Activated naive CD8-positive, alpha-beta T cell treated with anti-CD3 and anti-CD28 coated beads, Interleukin-2, amount 50 U/mL, for 24 hours (primary cell): Measurements from ENCODE around the gene SENP7.

Experiments used
- ATAC-seq: fragments of 150-1000 bp; cut with Tn5 transposase; one replicate; pipeline ENCODE4 v1.10.0; 2021
- DNase-seq: peaks from one replicate; pipeline ENCODE4 v3.0.0; 2021
- H3K27ac Mint-ChIP-seq: one replicate; pipeline ENCODE4 v1.8.0; 2021; ENCODE audit warnings: mild to moderate bottlenecking, mixed read lengths
- H3K27me3 Mint-ChIP-seq: one replicate; pipeline ENCODE4 v1.8.0; 2021; ENCODE audit warnings: mixed read lengths
- H3K36me3 Mint-ChIP-seq: one replicate; pipeline ENCODE4 v1.8.0; 2021; ENCODE audit warnings: low read depth, mixed read lengths
- H3K4me1 Mint-ChIP-seq: one replicate; pipeline ENCODE4 v1.8.0; 2021; ENCODE audit warnings: mixed read lengths
- H3K4me3 Mint-ChIP-seq: one replicate; pipeline ENCODE4 v1.8.0; 2021; ENCODE audit warnings: mild to moderate bottlenecking, moderate library complexity, mixed read lengths
- H3K9me3 Mint-ChIP-seq: one replicate; pipeline ENCODE4 v1.8.0; 2021; ENCODE audit warnings: mixed read lengths

Gene SENP7

DNA sequence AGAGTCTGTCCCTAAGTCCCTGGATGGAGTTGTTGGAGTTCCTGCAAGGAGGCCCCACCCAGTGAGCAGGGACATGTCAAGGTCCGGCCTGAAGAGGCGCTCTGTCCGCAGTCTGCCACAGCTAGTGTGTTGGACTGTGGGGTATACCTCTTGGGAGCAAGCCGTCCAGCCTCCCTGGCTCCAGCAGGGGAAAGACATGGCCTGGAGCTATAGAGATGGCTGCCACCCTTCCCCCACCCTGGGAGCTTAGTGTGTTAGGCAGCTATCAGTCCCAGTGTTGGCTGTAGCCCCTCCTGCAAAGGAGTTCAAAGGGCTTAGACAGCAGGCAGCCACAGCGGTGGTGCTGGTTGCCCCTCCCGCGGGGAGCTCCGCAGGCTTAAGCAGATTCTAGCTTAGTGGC lies 212.9 kb downstream of the SENP7 start:
- Mint-ChIP-seq H3K4me1 (no peaks in the 10 kb centered on the region), H3K9me3 (peaks cover 31% of the 10 kb centered on the region), H3K36me3 (peaks cover 13% of the 10 kb centered on the region), H3K27me3 (no peaks in the 10 kb centered on the region), H3K27ac (no peak overlapping the region), H3K4me3 (no peak overlapping the region)
- DNase-seq (no peak), ATAC-seq (no peak)

DNA sequence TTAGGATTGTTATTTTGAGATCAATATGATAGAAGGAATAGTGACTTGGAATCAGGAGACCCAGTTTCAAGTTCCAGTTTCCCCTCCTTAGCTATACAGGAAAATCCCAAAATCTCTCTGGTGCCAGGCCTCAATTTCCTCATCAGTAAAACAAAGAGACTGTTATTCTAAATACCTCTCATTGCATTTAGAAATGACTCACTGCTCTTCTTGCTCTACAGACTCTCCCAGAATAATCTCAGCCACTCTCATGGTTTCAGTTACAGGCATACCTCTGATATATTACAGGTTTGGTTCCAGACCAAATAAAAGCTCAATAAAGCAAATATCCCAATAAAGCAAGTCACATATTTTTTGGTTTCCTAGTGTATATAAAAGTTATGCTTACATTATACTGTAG lies 221.0 kb downstream of the SENP7 start:
- DNase-seq (no peak), ATAC-seq (no peak)
- Mint-ChIP-seq H3K9me3 (peaks cover 10% of the 10 kb centered on the region), H3K4me3 (no peak overlapping the region), H3K27ac (no peak overlapping the region), H3K4me1 (no peaks in the 10 kb centered on the region), H3K36me3 (peaks cover 2% of the 10 kb centered on the region), H3K27me3 (no peaks in the 10 kb centered on the region)

DNA sequence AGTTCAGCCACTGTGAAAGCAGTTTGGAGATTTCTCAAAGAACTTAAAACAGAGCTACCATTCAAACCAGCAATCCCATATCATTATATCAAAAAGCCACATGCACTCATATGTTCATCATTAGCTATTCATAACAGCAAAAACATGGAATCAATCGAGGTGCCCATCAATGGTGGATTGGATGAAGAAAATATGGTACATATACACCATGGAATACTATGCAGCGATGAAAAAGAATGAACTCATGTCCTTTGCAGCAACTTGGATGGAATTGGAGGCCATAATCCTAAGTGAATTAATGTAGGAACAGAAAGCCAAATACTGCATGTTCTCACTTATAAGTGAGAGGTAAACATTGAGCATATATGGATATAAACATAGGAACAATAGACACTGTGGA lies 224.7 kb downstream of the SENP7 start:
- no peaks in the 10 kb centered on the region for H3K4me1 Mint-ChIP-seq
- DNase-seq (no peak), ATAC-seq (no peak)
- H3K36me3 Mint-ChIP-seq, result no peaks in the 10 kb centered on the region
- no peaks in the 10 kb centered on the region for H3K9me3 Mint-ChIP-seq
- H3K4me3 Mint-ChIP-seq, result no peak overlapping the region
- no peaks in the 10 kb centered on the region for H3K27me3 Mint-ChIP-seq
- H3K27ac Mint-ChIP-seq, result no peak overlapping the region

DNA sequence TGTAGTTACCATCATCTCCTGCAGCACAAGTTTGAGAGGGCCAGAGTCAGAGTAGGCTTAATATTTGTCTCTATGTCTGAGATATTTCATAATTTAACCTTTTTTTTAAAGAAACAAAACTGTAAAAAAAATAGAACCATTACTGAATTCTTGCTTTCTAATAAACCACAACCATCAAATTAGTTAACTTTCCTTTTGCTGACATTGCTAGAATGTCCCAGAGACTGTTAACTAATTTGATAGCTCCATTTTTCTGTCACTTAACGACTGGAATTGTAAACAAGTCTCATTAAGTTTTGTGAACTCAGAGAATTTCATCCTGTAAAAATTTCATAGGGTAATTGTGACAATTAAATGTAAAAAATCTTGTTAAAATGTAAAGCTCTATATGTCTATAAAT lies 228.3 kb downstream of the SENP7 start:
- Mint-ChIP-seq H3K4me3 (no peak overlapping the region), H3K36me3 (no peaks in the 10 kb centered on the region), H3K9me3 (no peaks in the 10 kb centered on the region), H3K4me1 (no peaks in the 10 kb centered on the region), H3K27ac (no peak overlapping the region), H3K27me3 (no peaks in the 10 kb centered on the region)
- no peak for ATAC-seq
- DNase-seq, result no peak

DNA sequence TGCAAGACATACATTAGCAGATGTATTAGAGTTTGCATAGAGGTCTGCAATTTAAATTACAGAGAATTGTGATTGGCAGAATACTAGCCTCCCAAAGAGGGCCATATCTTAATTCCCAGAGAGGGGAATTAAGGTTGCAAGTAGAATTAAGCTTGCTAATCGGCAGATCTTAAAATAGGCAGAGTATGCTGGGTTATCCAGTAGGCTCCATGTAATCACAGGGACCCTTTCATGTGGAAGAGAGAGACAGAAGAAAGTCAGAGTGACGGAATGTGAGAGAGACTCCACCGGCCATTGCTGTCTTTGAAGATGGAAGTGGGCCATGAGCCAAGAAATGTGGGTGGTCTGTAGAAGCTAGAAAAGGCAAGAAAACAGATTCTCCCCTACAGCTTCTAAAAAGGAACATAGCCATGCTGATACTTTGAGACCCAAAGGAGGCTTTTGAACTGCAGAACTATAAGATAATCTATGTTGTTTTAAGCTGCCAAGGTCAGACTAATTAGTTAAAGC lies 231.4 kb downstream of the SENP7 start:
- H3K9me3 Mint-ChIP-seq, result no peaks in the 10 kb centered on the region
- H3K4me1 Mint-ChIP-seq, result no peaks in the 10 kb centered on the region
- no peaks in the 10 kb centered on the region for H3K36me3 Mint-ChIP-seq
- H3K4me3 Mint-ChIP-seq, result no peak overlapping the region
- no peak overlapping the region for H3K27ac Mint-ChIP-seq
- ATAC-seq (no peak), DNase-seq (no peak)
- H3K27me3 Mint-ChIP-seq, result no peaks in the 10 kb centered on the region

DNA sequence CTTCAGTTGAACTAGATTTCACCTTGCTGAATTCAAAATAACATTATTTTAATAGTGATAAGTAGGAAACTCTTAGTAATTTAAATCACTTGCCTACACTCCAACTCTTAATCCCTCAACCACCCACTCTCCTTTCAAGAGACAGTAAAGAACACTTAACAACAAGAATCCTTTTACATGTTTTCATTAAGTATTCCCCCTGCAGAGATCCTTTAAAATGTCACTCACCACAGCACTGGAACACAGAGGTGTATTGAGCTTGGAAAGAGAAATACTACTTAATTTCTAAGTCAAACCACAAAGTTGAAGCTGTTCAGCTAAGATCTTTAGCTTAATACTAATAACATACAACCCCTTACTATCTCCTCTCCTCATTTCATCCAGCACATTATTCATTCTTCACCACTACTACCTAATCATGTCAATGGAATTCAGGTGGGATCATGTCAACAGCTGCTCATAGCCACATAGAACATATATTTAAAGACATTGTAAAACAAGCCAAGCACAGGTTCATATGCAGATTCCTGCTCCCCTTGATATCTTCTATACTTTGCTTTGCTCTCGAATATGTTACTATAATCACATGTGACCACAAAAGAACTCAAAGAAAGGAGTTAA lies 233.1 kb downstream of the SENP7 start:
- H3K4me1 Mint-ChIP-seq, result no peaks in the 10 kb centered on the region
- DNase-seq (no peak), ATAC-seq (no peak)
- no peaks in the 10 kb centered on the region for H3K9me3 Mint-ChIP-seq
- no peak overlapping the region for H3K27ac Mint-ChIP-seq
- H3K4me3 Mint-ChIP-seq, result no peak overlapping the region
- no peaks in the 10 kb centered on the region for H3K27me3 Mint-ChIP-seq
- peaks cover 3% of the 10 kb centered on the region for H3K36me3 Mint-ChIP-seq

DNA sequence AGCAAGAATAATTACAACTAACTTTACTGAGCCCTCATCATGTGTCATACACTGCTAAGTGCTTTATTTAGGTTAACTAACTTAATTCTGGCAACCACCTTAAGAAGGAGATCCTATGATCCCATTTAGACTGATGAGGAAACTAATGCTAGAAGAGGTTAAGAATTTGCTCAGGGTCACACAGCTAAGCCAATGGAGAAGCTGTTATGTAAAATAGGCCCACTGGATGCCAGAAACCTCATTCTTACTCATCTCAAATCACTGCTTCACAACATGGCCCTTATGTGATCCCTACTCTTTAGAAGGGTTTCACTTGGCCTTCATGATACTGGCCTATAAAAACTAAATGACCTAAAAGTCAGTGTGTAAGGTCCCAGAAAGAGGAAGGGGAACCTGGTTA lies 233.8 kb downstream of the SENP7 start:
- ATAC-seq (no peak), DNase-seq (no peak)
- Mint-ChIP-seq H3K9me3 (no peaks in the 10 kb centered on the region), H3K36me3 (peaks cover 3% of the 10 kb centered on the region), H3K27ac (no peak overlapping the region), H3K4me1 (no peaks in the 10 kb centered on the region), H3K27me3 (no peaks in the 10 kb centered on the region), H3K4me3 (no peak overlapping the region)

DNA sequence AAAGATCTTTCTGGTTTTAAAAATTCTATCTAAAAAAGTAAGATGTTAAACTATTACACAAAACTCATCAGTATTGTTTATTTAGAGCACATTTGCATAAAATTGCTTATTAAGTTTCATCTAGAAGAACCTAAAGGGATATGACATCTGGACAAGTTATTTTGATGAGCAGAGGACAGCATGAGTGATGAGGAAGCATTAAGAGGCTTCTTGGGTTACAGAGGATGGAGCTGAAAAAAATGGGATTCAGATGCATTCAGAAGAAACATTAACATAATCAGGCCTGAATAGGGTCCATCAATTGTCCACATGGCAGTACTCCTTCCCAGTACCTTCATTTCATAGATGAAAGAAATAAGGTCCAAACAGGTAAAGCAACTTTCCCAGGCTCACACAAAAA lies 234.3 kb downstream of the SENP7 start:
- Mint-ChIP-seq H3K27me3 (no peaks in the 10 kb centered on the region), H3K27ac (no peak overlapping the region), H3K4me3 (no peak overlapping the region), H3K36me3 (peaks cover 3% of the 10 kb centered on the region), H3K4me1 (no peaks in the 10 kb centered on the region), H3K9me3 (no peaks in the 10 kb centered on the region)
- DNase-seq, result no peak
- ATAC-seq, result no peak
